Superior temporal gyrus (tissue), 1 donor: Measurements from ENCODE around the gene EXO5.
"Not testable (repeated sequence)": the region's sequence is repeated elsewhere in the genome, so short reads cannot be mapped to it uniquely, and the experiment has no call there.

Experiments
- DNase-seq: peaks from one replicate; pipeline ENCODE4 v3.0.0-alpha.2; 2016; ENCODE audit errors: extremely low spot score

Gene EXO5

GRCh38 chr1:40553017-40553416, 44.5 kb downstream of the EXO5 start:
- no peak for DNase-seq

GRCh38 chr1:40554807-40555206, 46.2 kb downstream of the EXO5 start:
- not testable (repeated sequence) for DNase-seq

GRCh38 chr1:40556121-40556520, 47.6 kb downstream of the EXO5 start:
- no peak for DNase-seq

GRCh38 chr1:40558241-40558640, 49.7 kb downstream of the EXO5 start:
- DNase-seq, result not testable (repeated sequence)

- DNase-seq, result no peak
Observed at GRCh38 chr1:40562185-40562584, 53.6 kb downstream of the EXO5 start.

- DNase-seq, result no peak
Observed at GRCh38 chr1:40563266-40563665, 54.7 kb downstream of the EXO5 start.

- no peak for DNase-seq
Observed at GRCh38 chr1:40564506-40564905, 55.9 kb downstream of the EXO5 start.

- no peak for DNase-seq
Observed at GRCh38 chr1:40564913-40565312, 56.3 kb downstream of the EXO5 start.
